GM21529 (cell line): ENCODE data around the gene STAT3.
"Not testable (repeated sequence)": the region's sequence is repeated elsewhere in the genome, so short reads cannot be mapped to it uniquely, and the experiment has no call there.

Experiments used
- ATAC-seq: cut with Tn5 transposase; IDR thresholded peaks from one replicate; pipeline ENCODE4 v1.9.1; 2021; ENCODE audit not compliant: unreplicated experiment

Gene STAT3

GRCh38 chr17:42303694-42304093, 84.5 kb downstream of the STAT3 start:
- no peak for ATAC-seq

- no peak for ATAC-seq
Observed at GRCh38 chr17:42301022-42301421, 87.2 kb downstream of the STAT3 start.

DNA sequence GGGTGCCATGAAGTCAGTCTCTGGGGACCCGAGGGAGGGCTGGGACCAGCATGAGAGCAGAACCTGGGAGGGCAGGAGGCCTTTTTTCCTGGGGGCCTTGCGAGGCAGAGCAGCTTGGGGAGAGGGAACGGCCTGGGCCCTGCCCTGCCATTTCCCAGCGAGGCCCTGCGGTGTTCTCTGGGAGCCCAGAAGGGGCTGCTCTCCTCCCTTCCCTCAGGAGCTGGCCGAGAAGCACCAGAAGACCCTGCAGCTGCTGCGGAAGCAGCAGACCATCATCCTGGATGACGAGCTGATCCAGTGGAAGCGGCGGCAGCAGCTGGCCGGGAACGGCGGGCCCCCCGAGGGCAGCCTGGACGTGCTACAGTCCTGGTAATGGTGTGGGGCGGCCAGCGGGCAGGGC, 88.3 kb downstream of the STAT3 start:
- not testable (repeated sequence) for ATAC-seq

DNA sequence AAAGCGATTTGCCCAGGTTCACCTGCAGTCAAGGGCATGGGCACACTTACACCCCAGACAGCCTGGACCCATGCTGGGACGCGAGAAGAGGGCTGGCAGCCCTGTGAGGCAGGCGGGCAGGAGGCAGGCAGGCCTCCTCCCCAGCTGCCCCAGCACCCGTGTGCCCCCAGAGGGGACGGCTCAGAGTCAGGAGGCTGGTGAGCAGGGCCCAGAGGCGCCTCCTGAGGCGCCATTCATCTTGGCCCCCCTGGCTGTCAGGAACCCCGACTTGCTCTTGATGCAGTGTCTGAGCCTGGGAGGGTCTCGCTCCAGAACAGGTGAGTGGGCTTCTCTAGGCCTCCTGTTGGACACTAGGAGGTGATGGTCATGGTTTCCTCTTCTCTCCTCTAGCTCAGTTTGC, 88.9 kb downstream of the STAT3 start:
- ATAC-seq, result not testable (repeated sequence)

DNA sequence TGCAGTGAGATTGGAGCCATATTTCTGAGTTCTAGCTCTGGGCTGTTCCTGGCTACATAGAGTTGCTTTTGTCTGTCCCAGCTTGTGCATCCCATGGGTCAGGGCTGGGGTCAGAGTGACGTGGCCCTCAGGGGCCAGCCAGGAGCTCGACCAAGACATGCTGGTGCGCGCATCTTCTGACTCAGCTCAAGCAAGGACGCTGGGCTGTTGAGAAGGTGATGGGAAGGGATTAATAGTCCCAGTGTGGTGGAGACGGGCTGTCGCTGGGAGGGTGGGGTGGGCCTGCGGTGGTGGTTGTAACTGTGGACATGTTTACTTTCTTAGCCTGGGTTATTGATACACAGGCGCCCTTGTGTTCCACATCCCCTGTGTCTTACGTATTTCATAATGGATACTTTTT, 90.5 kb downstream of the STAT3 start:
- ATAC-seq, result not testable (repeated sequence)

- ATAC-seq, result no peak
Observed at GRCh38 chr17:42296012-42296411, 92.2 kb downstream of the STAT3 start.

DNA sequence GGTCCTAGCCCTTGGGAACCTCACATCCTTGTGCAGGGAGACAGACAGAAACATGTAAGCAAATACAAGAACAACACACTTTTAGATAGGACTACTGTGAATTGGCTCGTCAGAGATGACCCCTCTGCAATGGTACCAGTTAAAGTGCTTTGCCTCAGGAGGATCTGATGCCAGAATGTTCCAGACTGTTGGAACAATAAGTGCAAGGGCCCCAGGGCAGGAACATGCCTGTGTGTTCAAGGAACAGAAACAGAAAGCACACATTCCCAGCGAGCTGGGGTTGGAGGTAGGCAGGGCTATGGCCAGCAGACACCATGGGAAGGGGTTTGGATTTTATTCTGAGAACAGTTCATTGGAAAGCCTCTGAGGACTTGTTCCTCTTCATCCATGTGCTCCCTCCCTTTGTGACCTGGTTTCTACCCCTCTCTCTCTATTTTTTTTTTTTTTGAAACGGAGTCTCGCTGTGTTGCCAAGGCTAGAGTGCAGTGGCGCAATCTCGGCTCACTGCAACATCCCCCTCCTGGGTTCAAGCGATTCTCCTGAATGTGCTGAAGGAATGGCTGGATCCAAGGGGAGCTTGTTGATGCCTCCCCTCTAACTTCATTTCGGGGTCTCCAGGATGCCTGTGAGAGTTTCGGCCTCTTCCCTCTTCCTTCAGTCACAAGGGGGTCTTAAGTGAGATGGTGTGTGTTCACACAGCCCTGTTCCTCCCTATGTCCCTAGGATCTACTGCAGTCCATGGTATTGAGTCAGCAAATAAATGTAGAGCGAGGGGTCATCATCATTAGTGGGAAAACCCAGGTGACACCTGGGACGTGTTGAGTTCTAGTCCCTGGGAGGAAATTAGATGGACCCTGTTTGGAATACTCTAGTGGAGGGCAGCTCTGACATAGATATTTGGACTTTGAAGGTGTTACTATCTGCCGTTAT, 93.5 kb downstream of the STAT3 start:
- ATAC-seq, result no peak

GRCh38 chr17:42291129-42291528, 97.1 kb downstream of the STAT3 start:
- ATAC-seq, result no peak

GRCh38 chr17:42290577-42290976, 97.7 kb downstream of the STAT3 start:
- no peak for ATAC-seq

DNA sequence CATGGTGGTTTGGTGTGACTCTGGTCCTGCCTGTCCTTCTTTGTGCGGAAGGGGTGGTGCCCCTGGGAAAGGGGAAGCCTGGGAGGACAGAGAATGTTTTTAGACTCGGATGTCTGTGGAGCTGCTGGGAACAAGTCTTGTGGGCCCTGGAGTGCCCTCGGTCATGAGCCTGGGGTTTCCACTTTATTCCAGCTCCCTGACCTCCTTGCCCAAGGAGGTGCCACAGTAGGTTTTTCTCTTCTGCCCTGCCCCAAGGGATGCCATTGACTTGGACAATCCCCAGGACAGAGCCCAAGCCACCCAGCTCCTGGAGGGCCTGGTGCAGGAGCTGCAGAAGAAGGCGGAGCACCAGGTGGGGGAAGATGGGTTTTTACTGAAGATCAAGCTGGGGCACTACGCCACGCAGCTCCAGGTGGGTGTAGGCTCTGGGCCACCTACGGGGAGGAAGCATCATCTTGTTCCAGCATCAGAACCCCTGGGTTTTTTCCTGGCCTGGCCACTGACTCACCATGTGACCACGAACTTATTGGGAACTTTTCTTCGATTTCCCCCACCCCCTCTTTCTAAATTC, 98.5 kb downstream of the STAT3 start:
- no peak for ATAC-seq

DNA sequence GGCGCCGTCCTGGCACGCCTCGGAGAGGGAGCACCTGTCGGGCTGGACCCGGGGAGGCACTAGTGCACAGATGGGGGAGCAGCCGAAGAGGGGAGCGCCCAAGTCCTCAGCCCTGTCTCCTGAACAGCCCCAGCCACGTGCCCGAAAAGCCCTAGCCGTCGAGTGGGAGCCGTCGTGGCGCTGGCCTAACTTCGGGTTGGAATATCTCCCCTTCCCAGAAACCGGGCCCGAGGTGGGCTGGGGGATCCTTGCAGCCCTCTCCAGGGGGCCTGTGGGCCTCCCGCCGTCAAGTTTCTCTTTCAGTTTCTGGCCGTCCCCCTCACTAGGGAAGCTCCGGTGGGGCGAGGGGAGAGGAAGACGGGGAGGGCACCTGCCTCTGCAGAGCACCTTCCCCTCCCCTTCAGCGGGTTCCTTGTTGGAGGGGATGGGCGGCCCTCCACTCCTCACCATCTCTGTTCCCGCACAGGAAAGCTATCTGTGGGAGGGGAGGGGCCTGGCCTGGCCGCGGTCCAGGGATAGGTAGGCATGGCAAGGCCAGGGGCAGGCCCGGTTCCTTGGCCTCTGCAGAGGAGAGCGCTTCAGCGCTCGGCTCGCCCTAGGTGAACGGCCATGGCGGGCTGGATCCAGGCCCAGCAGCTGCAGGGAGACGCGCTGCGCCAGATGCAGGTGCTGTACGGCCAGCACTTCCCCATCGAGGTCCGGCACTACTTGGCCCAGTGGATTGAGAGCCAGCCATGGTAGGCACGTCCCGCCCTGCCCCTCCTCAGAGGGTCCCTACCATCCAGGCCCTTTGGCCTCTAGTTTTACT, 99.2 kb downstream of the STAT3 start:
- ATAC-seq, result peak; percentile 8

GRCh38 chr17:42287977-42288802, 100.1 kb downstream of the STAT3 start, which contains the start of gene STAT5A:
Gene STAT5A, plus strand, starts transcription at chr17:42288498. Its CDS starts 914 bp downstream, at chr17:42289412.
- ATAC-seq, result peak; percentile 47

- ATAC-seq, result peak; percentile 12
Observed at GRCh38 chr17:42287305-42287976, 100.8 kb downstream of the STAT3 start.

GRCh38 chr17:42286411-42287221, 101.6 kb downstream of the STAT3 start:
- ATAC-seq, result no peak

DNA sequence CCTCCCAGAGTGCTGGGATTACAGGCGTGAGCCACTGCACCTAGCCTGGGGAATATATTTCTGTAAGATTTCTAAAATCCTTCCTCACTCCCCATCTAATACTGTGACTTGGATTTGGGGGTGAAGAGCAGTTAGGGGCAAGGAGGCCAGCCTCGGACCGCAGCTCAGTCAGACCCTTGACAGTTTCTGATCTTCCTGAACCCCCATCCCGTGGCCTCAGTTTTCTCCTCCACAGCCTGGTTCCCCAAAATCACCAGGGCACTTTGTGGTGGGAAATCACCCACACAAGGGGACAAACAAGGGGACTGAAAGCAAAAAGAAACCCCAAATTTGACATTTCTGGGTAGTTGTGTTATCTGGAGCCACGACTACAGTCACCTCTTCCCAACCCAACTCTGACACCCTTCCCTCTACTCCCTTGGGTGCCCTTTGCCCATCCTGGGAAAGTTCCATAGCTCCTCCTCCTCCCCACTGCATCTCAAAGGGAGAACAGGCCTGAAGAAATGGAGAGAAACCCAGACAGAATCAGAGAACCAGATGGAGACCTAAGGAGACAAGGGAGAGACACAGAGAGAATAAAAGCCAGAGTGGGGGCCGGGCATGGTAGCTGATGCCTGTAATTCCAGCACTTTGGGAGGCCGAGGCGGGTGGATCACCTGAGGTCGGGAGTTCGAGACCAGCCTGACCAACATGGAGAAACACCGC, 102.7 kb downstream of the STAT3 start:
- no peak for ATAC-seq

GRCh38 chr17:42284566-42284965, 103.7 kb downstream of the STAT3 start:
- ATAC-seq, result no peak

DNA sequence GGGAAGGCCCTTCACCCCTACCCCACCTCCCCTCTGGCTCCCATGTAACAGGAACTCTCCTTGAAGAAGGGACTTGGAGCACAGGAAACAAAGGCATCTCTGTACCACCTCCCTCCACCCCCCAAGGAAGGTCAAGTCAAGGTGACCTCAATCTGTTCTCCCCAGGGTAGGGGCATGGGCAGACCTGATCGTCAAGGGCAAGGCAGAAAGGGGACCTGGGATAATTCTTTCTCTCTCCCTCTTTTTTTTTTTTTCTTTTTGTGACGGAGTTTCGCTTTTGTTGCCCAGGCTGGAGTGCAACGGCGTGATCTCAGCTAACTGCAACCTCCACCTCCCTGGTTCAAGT, 104.2 kb downstream of the STAT3 start:
- ATAC-seq, result no peak

- no peak for ATAC-seq
Observed at GRCh38 chr17:42283241-42284023, 104.8 kb downstream of the STAT3 start.
